HepG2 (cell line): Measurements from ENCODE around the gene MORC1. TPM values are rescaled to one million over a fixed set of nuclear protein-coding genes. Genes with fewer than 3 reads are reported as not detected.

Experiments used
- ATAC-seq: fragments of 200-7000 bp; cut with Tn5 transposase; 3 replicates; pipeline ENCODE4 v1.9.1; 2020; ENCODE audit warnings: mild to moderate bottlenecking, moderate library complexity
- BruUV-seq: library from RNA; stranded (reverse); fragments of 400-500 nt; replicated peaks from 2 replicates; lab custom pipeline; 2021; lab: Mats Ljungman, UMichigan
- CTCF ChIA-PET: fragments of 300-600 bp; formaldehyde crosslinking; extraction: SDS; loops from one replicate; lab custom pipeline; 2021; ENCODE audit warnings: low total read pairs, inconsistent platforms, low intra/inter-chr PET ratio; lab: Yijun Ruan, JAX
- POLR2A ChIA-PET: fragments of 350-600 bp; sonication (Branson Sonifier 250); formaldehyde crosslinking; loops from one replicate; lab custom pipeline; 2020; ENCODE audit warnings: antibody characterized with exemption, inconsistent platforms; lab: Yijun Ruan, JAX
- DNase-seq: peaks from one replicate; pipeline ENCODE4 v3.0.0-alpha.2; 2015; ENCODE audit warnings: low spot score
- FAIRE-seq: peaks from 3 replicates; lab custom pipeline; 2011; peaks lifted over from hg19 to GRCh38; lab: Jason Lieb, UNC
- H2AFZ ChIP-seq: one replicate; pipeline ENCODE4 v1.6.1; 2011; ENCODE audit warnings: low read length, inconsistent platforms
- H3K27ac ChIP-seq: fragments of 300-600 bp; 3 replicates; pipeline ENCODE4 v1.8.0; 2011; ENCODE audit warnings: mixed run types, mild to moderate bottlenecking, mixed read lengths, low read length, inconsistent platforms; ENCODE audit not compliant: insufficient read depth; ENCODE audit errors: extremely low read length
- H3K27me3 ChIP-seq, 2 experiments: fragments of 200-600 bp in 1 of 2; 2 replicates in 1 of 2; 3 replicates in 1 of 2; pipeline versions ENCODE4 v1.6.0 to v1.8.0; 2011; ENCODE audit warnings: low read length in 2 of 2, mild to moderate bottlenecking in 2 of 2, moderate library complexity in 2 of 2, inconsistent platforms in 1 of 2; ENCODE audit not compliant: insufficient read depth in 2 of 2, control insufficient read depth in 1 of 2
- H3K36me3 ChIP-seq, 2 experiments: fragments of 200-600 bp in 1 of 2; replicated peaks in 1 of 2; 2 replicates in 1 of 2; 3 replicates in 1 of 2; pipeline versions ENCODE4 v1.5.1 to v1.8.0; 2011; ENCODE audit warnings: low read length in 2 of 2, inconsistent platforms in 1 of 2; ENCODE audit not compliant: insufficient read depth in 2 of 2, control insufficient read depth in 1 of 2
- H3K4me1 ChIP-seq: 2 replicates; pipeline ENCODE4 v1.5.1; 2012; ENCODE audit warnings: low read length, inconsistent platforms; ENCODE audit not compliant: insufficient read depth
- H3K4me2 ChIP-seq: 2 replicates; pipeline ENCODE4 v1.6.0; 2011; ENCODE audit warnings: low read depth, low read length, inconsistent platforms
- H3K4me3 ChIP-seq, 3 experiments: fragments of 200-600 bp in 1 of 3; sonication (generic), shearing (Covaris generic) in 1 of 3; replicated peaks in 1 of 3; 2 replicates each; pipeline ENCODE4 v1.5.1; 2011 to 2016; ENCODE audit warnings: low read length in 3 of 3, inconsistent platforms in 2 of 3, low read depth in 2 of 3, mild to moderate bottlenecking in 2 of 3, control low read depth in 1 of 3, mixed read lengths in 1 of 3; ENCODE audit not compliant: insufficient read depth in 1 of 3
- H3K79me2 ChIP-seq: one replicate; pipeline ENCODE4 v1.6.1; 2011; ENCODE audit warnings: low read length, inconsistent platforms; ENCODE audit not compliant: insufficient read depth
- H3K9ac ChIP-seq: 2 replicates; pipeline ENCODE4 v1.6.0; 2011; ENCODE audit warnings: mild to moderate bottlenecking, low read depth, low read length, inconsistent platforms; ENCODE audit not compliant: insufficient read depth
- H3K9me3 ChIP-seq: 2 replicates; pipeline ENCODE4 v1.5.1; 2012; ENCODE audit warnings: mild to moderate bottlenecking, low read length
- H4K20me1 ChIP-seq: 2 replicates; pipeline ENCODE4 v1.6.0; 2011; ENCODE audit warnings: inconsistent platforms, mild to moderate bottlenecking, low read length, moderate library complexity; ENCODE audit not compliant: insufficient read depth
- BHLHE40 ChIP-seq: IDR thresholded peaks from 2 replicates; pipeline ENCODE4 v1.6.1; 2011; ENCODE audit warnings: low read length, improper control_type of control experiment
- E2F1 ChIP-seq: sonication (generic); formaldehyde crosslinking; IDR thresholded peaks from 2 replicates; pipeline ENCODE4 v1.5.0; 2020; ENCODE audit warnings: missing genetic modification reagents
- FUBP1 ChIP-seq: sonication (generic); formaldehyde crosslinking; IDR thresholded peaks from 2 replicates; pipeline ENCODE4 v1.5.1; 2020; ENCODE audit warnings: missing genetic modification reagents, mild to moderate bottlenecking, borderline replicate concordance
- KDM6A ChIP-seq: IDR thresholded peaks from 2 replicates; pipeline ENCODE4 v1.6.1; 2016; ENCODE audit warnings: low read depth
- PHF5A ChIP-seq: IDR thresholded peaks from one replicate; pipeline ENCODE4 v1.6.1; 2018; ENCODE audit warnings: low read depth, missing genetic modification reagents; ENCODE audit not compliant: unreplicated experiment
- PRMT3 ChIP-seq: sonication (generic); formaldehyde crosslinking; IDR thresholded peaks from 2 replicates; pipeline ENCODE4 v1.8.1; 2022; ENCODE audit warnings: low read depth, mild to moderate bottlenecking, moderate library complexity, missing genetic modification reagents, borderline replicate concordance
- SAP130 ChIP-seq: IDR thresholded peaks from 2 replicates; pipeline ENCODE4 v1.6.1; 2016; ENCODE audit warnings: low read depth
- SMC3 ChIP-seq: IDR thresholded peaks from 2 replicates; pipeline ENCODE4 v1.6.1; 2011; ENCODE audit warnings: low read length, improper control_type of control experiment
- SSRP1 ChIP-seq: IDR thresholded peaks from 2 replicates; pipeline ENCODE4 v1.6.1; 2016; ENCODE audit warnings: control low read depth
- ZC3H13 ChIP-seq: sonication (generic); formaldehyde crosslinking; IDR thresholded peaks from 2 replicates; pipeline ENCODE4 v1.8.1; 2023; ENCODE audit warnings: mild to moderate bottlenecking, missing genetic modification reagents, moderate library complexity
- ZGPAT ChIP-seq: IDR thresholded peaks from 2 replicates; pipeline ENCODE4 v1.6.1; 2016; ENCODE audit warnings: mild to moderate bottlenecking
- ZKSCAN1 ChIP-seq: fragments of 150-350 bp; IDR thresholded peaks from 2 replicates; pipeline ENCODE4 v1.6.1; 2014; ENCODE audit warnings: low read length
- ZNF574 ChIP-seq: sonication (generic); formaldehyde crosslinking; IDR thresholded peaks from 2 replicates; pipeline ENCODE4 v1.4.0; 2020; ENCODE audit warnings: missing genetic modification reagents
- ZNF772 ChIP-seq: sonication (generic); formaldehyde crosslinking; IDR thresholded peaks from 2 replicates; pipeline ENCODE4 v1.5.0; 2020; ENCODE audit warnings: mild to moderate bottlenecking, missing genetic modification reagents
- ZNF780A ChIP-seq: sonication (generic); formaldehyde crosslinking; IDR thresholded peaks from 2 replicates; pipeline ENCODE4 v1.8.0; 2022; ENCODE audit warnings: mild to moderate bottlenecking, missing genetic modification reagents, moderate library complexity
- ZNF788 ChIP-seq: sonication (generic); formaldehyde crosslinking; IDR thresholded peaks from 2 replicates; pipeline ENCODE4 v1.5.0; 2020; ENCODE audit warnings: mild to moderate bottlenecking, missing genetic modification reagents, borderline replicate concordance
- WGBS: methylation state at CpG from one replicate; pipeline ENCODE4 v1.1.6; 2017; ENCODE audit warnings: low lambda C conversion rate; 5-methylcytosine and 5-hydroxymethylcytosine counted together
- in situ Hi-C: cut with HindIII; loops from 2 replicates; pipeline ENCODE4 v1.10.0; 2017; ENCODE audit warnings: low pct_unique_long_range_greater_than_20kb; ENCODE audit not compliant: extremely low pct_ligation_motif_present
- intact Hi-C: fragments of 100-400 bp; cut with micrococcal nuclease; formaldehyde crosslinking; loops from one replicate; pipeline ENCODE4 v1.10.0; 2022; ENCODE audit not compliant: unreplicated experiment
- polyA plus RNA-seq, 8 experiments: library from polyadenylated mRNA; depleted of rRNA in 3 of 8; stranded (reverse) in 7 of 8; unstranded in 1 of 8; fragments of >200 nt; fragmentation: Illumina TruSeq in 4 of 8; extraction: Trizol in 4 of 8; gene quantifications; 2 replicates each; pipeline versions ENCODE4 v1.2.1 to v1.2.3, GENCODE V29; 2011 to 2016; ENCODE audit warnings: low read depth in 4 of 8, missing spikeins in 1 of 8, mixed read lengths in 1 of 8; ENCODE audit not compliant: insufficient read depth in 1 of 8
- total RNA-seq, 5 experiments: library from RNA; depleted of rRNA; stranded (reverse); fragments of >200 nt; fragmentation: Illumina TruSeq; extraction: Trizol; gene quantifications; 2 replicates each; pipeline ENCODE4 v1.2.3, GENCODE V29; 2016; ENCODE audit warnings: low read depth in 1 of 5

Gene MORC1
- total and polyA plus RNA-seq, 2 of the 13 experiments (the other 11 are each of a cell fraction or from before 2014, with no cell fraction given) = not detected

GRCh38 chr3:109161487-109162123 lies 43.7 kb upstream of the MORC1 start (continued):
- TF ChIP-seq E2F1 (no peak), ZC3H13 (CRISPR knock-in tag) (no peak), ZNF772 (no peak), SAP130 (CRISPR knock-in tag) (0 out of 2 replicates have a peak, but pooled peaks have one; percentile 11), KDM6A (CRISPR knock-in tag) (peak; percentile 55; the same call in 1 of the 2 replicates)
- TF ChIP-seq, all 625 proteins: peak for 19

GRCh38 chr3:109155828-109156227 lies 37.9 kb upstream of the MORC1 start:
- H3K27me3 ChIP-seq = no peaks in the 10 kb centered on the region
- TF ChIP-seq SSRP1 (CRISPR knock-in tag) (no peak), FUBP1 (no peak), PRMT3 (CRISPR knock-in tag) (no peak), SMC3 (no peak), ZKSCAN1 (no peak), ZGPAT (no peak), BHLHE40 (no peak), PHF5A (no peak), ZNF788 (CRISPR knock-in tag) (no peak), ZNF780A (CRISPR knock-in tag) (no peak), ZNF574 (CRISPR knock-in tag) (no peak)
- TF ChIP-seq, all 625 proteins: peak for 0
- Histone ChIP-seq H3K4me3 (no peak overlapping the region), H3K79me2 (no peaks in the 10 kb centered on the region), H3K36me3 (no peaks in the 10 kb centered on the region), H2AFZ (no peak overlapping the region), H3K9me3 (no peaks in the 10 kb centered on the region), H3K4me1 (peaks cover 18% of the 10 kb centered on the region), H3K4me2 (no peak overlapping the region), H3K9ac (no peak overlapping the region), H4K20me1 (no peaks in the 10 kb centered on the region), H3K27ac (no peak overlapping the region)
- in situ Hi-C loops (no loop called here), intact Hi-C loops (no loop called here)
- FAIRE-seq (no peak), DNase-seq (no peak), ATAC-seq (peak; percentile 71)
- 6% methylated on average over 1 of the region's 1 CpG for WGBS
- ChIA-PET POLR2A (no interaction called here), CTCF (no interaction called here)
- no TSS peak for BruUV-seq
